Measurements from ENCODE around the gene RAB1A. TPM values are rescaled to one million over a fixed set of nuclear protein-coding genes. Genes with fewer than 3 reads are reported as not detected.

RAB1A gene
- total and polyA plus RNA-seq, 2 of the 13 experiments (the other 11 are each of a cell fraction or from before 2014, with no cell fraction given): 206 to 226 TPM

DNA sequence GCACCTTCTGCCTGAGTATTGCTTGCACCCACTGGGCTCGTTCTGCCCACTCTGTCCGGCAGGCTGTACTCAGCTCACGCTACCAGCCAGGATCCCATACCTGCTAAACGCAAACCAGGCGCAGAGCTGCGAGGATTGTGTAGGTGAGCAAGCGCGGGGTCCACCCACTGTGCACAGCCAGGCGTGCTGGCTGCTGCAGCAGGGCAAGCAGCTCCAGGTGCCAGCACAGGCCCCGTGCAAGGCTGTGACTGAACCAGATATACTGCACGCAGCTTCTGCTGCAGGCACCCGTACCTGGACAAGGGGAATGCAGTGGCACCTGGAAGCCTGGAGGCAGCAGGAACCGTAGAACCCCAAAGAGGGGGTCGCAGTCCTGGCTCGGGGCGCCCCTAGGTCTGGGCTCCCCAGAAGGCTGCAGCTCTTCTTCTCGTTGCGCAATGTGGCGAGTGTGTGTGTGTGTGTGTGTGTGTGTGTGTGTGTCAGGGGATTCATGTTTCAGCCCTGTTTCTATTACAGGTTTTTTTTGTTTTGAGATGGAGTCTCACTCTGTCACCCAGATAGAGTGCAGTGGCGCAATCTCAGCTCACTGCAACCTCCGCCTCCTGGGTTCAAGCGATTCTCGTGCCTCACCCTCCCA is 46.1 kb upstream of the RAB1A start (continued):
- TF ChIP-seq CTCF (CRISPR knock-in tag; IDR thresholded peaks at IDR 0.05) (0 out of 2 replicates have a peak, but pooled peaks have one; percentile 11), GTF2F1 (IDR thresholded peaks at IDR 0.05; ENCODE audit: low read length) (no peak), GABPB1 (CRISPR knock-in tag; IDR thresholded peaks at IDR 0.05) (peak; percentile 24; the same call in 1 of the 2 replicates), ZNF292 (CRISPR knock-in tag; IDR thresholded peaks at IDR 0.05; ENCODE audit: borderline replicate concordance, low read depth) (peak; percentile 50; the same call in 1 of the 2 replicates), ARNTL (CRISPR knock-in tag; IDR thresholded peaks at IDR 0.05) (no peak), CHD4 (IDR thresholded peaks at IDR 0.05; ENCODE audit: borderline replicate concordance, low read length) (no peak), ZNF619 (CRISPR knock-in tag; IDR thresholded peaks at IDR 0.05) (no peak), NFAT5 (CRISPR knock-in tag; IDR thresholded peaks at IDR 0.05) (0 out of 2 replicates have a peak, but pooled peaks have one; percentile 27), MXD3 (CRISPR knock-in tag; IDR thresholded peaks at IDR 0.05) (no peak), ZMYM3 (CRISPR knock-in tag; IDR thresholded peaks at IDR 0.05) (no peak), PPARG (CRISPR knock-in tag; conservative IDR thresholded peaks at IDR 0.05) (no peak), MEIS1 (CRISPR knock-in tag; IDR thresholded peaks at IDR 0.05; ENCODE audit: borderline replicate concordance) (no peak)
- TF ChIP-seq, protein P1, sequence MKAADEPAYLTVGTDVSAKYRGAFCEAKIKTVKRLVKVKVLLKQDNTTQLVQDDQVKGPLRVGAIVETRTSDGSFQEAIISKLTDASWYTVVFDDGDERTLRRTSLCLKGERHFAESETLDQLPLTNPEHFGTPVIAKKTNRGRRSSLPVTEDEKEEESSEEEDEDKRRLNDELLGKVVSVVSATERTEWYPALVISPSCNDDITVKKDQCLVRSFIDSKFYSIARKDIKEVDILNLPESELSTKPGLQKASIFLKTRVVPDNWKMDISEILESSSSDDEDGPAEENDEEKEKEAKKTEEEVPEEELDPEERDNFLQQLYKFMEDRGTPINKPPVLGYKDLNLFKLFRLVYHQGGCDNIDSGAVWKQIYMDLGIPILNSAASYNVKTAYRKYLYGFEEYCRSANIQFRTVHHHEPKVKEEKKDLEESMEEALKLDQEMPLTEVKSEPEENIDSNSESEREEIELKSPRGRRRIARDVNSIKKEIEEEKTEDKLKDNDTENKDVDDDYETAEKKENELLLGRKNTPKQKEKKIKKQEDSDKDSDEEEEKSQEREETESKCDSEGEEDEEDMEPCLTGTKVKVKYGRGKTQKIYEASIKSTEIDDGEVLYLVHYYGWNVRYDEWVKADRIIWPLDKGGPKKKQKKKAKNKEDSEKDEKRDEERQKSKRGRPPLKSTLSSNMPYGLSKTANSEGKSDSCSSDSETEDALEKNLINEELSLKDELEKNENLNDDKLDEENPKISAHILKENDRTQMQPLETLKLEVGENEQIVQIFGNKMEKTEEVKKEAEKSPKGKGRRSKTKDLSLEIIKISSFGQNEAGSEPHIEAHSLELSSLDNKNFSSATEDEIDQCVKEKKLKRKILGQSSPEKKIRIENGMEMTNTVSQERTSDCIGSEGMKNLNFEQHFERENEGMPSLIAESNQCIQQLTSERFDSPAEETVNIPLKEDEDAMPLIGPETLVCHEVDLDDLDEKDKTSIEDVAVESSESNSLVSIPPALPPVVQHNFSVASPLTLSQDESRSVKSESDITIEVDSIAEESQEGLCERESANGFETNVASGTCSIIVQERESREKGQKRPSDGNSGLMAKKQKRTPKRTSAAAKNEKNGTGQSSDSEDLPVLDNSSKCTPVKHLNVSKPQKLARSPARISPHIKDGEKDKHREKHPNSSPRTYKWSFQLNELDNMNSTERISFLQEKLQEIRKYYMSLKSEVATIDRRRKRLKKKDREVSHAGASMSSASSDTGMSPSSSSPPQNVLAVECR (CRISPR knock-in tag; IDR thresholded peaks at IDR 0.05; ENCODE audit: borderline replicate concordance): no peak; the same call in 1 of the 2 replicates
- TF ChIP-seq, protein P2, sequence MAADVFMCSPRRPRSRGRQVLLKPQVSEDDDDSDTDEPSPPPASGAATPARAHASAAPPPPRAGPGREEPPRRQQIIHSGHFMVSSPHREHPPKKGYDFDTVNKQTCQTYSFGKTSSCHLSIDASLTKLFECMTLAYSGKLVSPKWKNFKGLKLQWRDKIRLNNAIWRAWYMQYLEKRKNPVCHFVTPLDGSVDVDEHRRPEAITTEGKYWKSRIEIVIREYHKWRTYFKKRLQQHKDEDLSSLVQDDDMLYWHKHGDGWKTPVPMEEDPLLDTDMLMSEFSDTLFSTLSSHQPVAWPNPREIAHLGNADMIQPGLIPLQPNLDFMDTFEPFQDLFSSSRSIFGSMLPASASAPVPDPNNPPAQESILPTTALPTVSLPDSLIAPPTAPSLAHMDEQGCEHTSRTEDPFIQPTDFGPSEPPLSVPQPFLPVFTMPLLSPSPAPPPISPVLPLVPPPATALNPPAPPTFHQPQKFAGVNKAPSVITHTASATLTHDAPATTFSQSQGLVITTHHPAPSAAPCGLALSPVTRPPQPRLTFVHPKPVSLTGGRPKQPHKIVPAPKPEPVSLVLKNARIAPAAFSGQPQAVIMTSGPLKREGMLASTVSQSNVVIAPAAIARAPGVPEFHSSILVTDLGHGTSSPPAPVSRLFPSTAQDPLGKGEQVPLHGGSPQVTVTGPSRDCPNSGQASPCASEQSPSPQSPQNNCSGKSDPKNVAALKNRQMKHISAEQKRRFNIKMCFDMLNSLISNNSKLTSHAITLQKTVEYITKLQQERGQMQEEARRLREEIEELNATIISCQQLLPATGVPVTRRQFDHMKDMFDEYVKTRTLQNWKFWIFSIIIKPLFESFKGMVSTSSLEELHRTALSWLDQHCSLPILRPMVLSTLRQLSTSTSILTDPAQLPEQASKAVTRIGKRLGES (CRISPR knock-in tag; IDR thresholded peaks at IDR 0.05; ENCODE audit: borderline replicate concordance): no peak
